GM08714 (cell line): ENCODE data around the gene DNAJC18.
A peak's percentile ranks its signal among the peaks of the same experiment; 100 is the strongest.
"Not testable (repeated sequence)": the region's sequence is repeated elsewhere in the genome, so short reads cannot be mapped to it uniquely, and the experiment has no call there.

Experiments
- H3K4me3 ChIP-seq: fragments of 200-500 bp; sonication (Bioruptor generic); 2 replicates; pipeline ENCODE4 v1.5.1; 2014; ENCODE audit warnings: mild to moderate bottlenecking, low read length, inconsistent platforms
- ZNF274 ChIP-seq: IDR thresholded peaks from 2 replicates; pipeline ENCODE4 v1.6.1; 2012; ENCODE audit warnings: mild to moderate bottlenecking, low read depth, low read length

Gene DNAJC18

DNA sequence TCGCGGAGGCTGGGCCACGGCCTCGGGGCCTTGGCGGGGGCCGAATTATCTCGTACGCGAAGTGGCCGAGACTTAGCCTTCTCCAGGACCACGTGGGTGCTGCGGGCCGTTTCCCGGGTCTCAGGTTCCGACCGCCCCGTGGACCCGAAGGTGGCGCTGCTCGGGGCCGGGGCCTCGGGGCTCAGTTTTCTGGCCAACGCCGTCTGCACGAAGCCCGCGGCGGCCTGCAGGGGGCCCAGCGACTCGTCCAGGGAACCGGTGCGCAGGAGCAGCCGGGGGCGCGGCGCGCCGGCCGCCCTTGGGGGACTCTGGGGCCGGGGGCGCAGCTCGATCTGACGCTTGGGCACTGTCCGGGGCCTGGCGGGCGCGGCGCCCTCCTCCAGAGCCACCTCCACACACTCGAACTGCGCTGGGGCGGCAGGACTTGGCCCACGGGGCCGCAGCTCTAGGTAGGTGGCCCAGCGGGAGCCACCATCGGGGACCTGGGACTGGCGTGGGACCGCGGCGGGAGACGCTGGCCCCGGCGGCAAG, 45.1 kb downstream of the DNAJC18 start:
- peak overlapping the region; percentile 55; the same call in 1 of the 2 replicates for H3K4me3 ChIP-seq
- TF ChIP-seq ZNF274 = no peak

DNA sequence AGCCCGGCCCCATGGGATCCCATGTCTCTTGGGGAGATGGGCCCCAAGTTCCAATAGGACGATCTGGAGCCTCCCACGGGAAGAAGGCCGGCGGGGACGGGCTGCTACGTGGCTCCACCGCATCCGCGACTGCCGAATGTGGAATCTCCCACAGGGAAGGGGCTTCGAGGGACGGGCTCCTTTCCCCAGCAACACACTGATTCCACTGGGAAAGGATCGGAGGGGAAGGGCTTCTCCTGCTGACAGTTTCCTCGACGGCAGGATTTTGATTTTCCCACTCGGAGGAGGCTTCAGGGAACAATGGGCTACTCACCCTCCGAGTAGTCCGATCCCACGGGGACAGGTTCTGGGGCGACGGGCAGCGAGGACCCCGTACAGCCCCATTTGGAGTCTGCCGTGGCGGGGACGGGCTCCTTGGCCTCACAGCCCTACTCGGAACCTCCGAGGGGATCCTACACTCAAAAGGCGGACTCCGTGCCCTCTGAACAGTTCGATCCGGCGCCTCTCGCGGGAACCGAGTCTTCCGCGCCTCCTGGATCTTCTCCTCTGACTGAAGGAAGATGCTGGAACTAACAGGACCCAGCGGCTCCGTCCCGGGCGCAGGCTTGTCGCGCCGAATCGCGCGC, 45.7 kb downstream of the DNAJC18 start:
- no peak for TF ChIP-seq ZNF274
- H3K4me3 ChIP-seq = peak overlapping the region; percentile 55; the same call in 1 of the 2 replicates

DNA sequence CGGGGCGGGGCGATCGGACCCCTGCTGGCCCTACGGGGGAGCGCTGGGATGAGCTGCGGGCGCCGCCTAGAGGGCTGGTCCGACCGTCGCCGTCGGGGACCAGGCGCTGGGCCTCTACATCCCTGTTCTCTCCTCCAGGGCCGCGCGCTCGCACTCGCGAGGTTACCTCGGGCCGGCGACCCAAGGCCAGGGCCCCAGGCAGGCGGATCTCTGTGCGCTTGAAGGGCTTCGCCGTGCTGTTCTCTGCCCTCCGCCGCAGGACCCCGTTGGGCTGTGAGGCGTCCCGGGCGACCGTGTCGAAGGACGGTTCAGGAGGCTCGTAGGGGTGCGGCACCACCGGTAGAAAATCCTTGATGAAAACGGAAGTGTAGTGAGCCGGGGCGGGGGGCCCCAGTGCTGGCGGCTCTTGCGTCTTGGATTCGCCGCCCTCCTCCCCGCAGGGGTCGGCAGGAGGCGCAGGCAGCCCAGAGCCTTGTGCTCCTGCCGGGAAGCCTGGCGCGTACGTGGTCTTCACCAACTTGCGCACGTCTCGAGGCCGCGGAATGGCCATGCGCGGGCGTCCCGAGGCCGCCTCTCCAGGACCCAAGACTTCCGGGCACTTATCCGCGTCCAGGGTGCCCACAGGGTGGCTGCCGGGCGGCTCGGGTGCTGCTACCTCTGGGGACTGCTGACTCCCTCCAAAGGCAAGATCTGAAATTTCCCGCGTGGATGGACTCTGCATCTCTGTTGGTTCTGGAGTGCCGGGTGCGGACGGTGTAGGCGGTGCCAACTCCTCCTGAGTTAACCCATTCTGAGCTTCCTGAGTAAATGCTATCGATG, 46.4 kb downstream of the DNAJC18 start:
- peak overlapping the region; percentile 55; the same call in 1 of the 2 replicates for H3K4me3 ChIP-seq
- no peak for TF ChIP-seq ZNF274

DNA sequence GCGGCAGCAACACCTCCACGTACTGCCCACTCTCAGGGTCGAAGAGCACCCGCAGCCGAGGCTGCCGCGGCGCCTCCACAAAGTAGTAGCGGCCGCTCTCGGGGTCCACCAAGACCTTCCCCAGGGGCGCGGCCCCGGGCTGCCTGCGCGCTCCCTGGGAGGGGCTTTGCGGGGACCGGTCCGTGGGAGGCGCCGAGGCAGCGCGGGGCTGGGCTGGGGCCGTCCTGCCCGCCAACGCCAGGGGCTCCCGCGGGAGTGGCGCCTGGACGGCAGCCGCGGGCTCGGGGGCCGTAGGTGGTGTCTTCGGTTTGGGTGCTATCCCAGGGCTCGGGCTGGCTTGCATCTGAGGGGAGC, 47.0 kb downstream of the DNAJC18 start:
- TF ChIP-seq ZNF274 = no peak

DNA sequence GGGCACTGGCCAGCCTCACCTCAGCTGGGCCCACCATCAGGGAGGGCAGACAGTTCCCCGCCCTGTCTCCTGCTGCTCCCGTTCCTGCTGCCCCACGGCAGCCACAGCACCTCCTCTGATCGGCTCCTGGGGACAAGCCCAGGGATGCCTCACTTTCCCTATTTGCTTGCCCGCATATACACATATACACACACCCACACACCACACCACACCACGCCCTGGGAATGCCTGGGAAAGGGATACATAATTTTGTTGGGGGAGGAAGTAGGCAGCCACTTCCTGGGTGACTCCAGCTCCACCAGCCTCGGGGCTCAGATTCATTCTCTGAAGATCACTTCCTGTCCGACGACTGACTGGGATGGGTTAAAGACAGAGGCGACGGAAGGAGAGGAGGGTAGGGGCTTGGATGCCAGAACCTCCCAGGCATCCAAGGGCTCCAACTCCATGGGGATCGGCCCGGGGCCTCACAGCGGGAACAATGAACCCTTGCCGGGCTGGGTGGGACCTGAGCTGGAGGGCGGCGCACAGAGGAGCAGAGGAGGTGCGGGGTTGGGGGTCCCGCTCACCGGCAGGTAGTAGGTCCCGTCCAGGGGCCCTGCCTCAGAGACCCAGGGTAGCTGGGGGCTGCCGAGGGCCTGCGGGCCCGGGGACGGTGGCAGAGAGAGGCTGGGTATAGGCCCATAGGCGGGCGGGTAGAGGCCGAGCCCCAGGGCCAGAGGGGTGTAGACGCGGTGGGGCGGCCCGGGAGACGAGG, 47.6 kb downstream of the DNAJC18 start:
- TF ChIP-seq ZNF274 = no peak
- peak overlapping the region; percentile 55; the same call in 1 of the 2 replicates for H3K4me3 ChIP-seq

More for the DNA sequence above, 47.0 kb downstream of the DNAJC18 start:
- peak overlapping the region; percentile 55; the same call in 1 of the 2 replicates for H3K4me3 ChIP-seq

DNA sequence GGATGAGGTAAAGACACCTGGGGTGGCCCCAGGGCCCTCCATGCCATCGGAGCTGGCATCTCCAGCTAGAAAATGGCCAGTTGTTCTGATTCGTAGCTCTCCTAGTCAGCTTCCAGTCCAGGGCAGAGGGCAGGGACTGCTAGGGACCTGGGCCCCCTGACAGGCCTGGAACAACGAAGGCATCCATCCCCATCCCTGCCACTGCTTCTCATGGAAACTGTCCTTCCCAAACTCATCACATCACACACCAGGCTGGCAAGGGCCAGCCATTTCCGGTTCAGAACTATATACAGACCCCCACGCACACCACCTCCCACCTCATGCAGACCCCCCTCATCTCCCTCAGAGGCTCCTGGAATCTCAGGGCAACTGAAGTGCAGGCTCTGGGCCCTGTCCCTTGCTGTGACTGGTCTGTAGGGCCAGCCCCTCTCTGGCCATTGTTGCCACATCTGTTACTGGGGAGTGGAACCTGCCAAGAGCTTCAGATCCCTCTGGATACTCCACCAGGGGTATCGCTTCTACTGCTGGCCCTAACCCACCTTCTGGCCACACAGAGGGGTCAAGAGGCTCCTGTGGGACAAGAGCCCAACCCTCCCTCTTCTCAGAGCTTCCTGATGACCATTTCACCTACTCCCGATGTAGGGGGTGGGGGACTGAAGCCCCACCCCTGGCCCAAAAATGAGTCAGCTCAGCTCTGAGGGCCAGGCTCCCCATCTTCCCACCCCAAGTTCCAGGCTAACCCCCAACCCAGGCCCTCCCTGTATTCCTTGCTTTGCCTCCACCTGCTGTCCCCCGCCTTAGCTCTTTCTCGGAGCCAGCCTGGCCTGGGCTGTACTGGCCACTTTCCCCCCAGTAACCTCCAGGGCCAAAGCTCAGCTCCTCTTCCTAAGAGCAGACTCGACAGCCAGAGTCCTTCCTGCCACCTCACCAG, 48.4 kb downstream of the DNAJC18 start:
- H3K4me3 ChIP-seq = peak overlapping the region; percentile 55; the same call in 1 of the 2 replicates
- TF ChIP-seq ZNF274 = no peak

DNA sequence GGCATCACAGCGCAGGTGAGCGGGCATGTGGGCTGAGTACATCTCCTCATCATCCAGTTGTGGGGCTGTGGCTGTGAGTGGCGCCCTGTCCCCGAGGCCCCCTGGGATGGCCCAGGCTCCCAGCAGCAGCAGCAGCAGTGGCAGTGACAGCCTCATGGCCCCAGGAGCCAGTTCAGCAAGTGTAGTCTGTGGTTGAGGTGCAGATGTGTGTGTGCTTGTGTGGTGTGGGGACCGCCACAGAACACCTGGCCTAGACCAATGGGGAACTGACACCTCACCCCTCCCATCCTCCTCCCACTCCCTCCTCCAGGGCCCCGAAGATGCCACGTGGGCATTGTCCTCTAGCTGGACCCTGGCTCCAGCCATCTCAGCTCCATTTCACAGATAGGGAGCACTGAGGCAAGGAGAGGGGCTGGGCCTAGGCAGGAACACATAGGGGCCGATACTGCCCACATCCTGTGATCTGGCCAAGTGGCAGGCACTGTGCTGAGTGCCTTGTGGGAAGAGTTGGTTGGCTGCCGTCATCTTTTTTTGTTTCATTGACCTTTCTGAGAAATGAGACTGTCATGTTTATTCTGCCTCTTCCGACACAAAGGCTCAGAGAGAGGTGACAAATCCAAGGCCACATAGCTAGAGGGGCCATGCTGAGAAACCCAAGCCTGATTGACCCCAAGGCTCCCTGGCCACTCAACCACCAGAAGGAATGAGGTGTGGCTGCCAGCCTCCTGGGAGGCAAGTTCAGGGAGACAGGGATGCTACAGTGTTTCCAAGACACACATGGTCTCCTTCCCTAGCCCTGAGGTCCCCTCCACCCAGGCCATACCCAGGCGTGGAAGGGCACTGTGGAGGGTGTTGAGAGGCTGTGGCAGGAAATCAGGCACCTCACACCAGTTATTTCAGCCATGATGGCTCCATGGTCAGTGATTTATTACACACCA, 49.4 kb downstream of the DNAJC18 start, which contains the start of gene MZB1:
Gene MZB1, minus strand, starts transcription at position 213 of the 938 bp plus-strand sequence. Its CDS starts 57 bp downstream, at position 156.
- no peak for TF ChIP-seq ZNF274
- peak within 1 kb of the TSS; percentile 87 for H3K4me3 ChIP-seq

DNA sequence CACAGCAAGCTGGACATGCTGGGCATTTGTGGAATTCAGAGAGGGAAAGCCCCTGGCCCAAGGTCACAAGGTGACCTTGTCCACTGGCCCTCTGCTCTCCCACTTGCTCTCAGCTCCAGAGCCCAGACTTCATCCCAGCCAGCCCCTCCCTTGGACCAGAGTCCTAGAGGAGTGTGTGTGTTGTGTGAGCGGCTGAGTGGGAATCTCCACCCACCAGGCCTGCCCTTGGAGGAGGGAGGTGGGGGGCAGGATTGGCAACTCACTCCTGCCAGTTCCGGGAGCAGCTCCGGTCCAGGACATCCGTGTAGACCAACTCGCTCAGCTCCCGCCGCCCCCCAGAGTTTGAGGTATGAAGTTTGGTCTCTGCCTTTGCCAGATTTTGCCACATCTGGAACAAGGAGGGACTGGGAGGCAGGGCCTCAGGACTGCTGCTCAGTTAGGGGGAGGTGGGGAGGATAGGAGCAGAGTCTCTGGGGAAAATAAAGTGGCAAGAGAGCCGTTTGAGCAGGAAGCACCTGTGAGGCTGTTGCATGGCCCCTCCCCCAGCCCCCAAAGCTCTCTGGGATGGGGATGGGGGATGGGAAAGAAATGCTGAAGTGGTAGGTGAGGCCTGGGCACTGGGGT, 51.0 kb downstream of the DNAJC18 start:
- no peak for TF ChIP-seq ZNF274
- peak overlapping the region; percentile 87; the same call in 1 of the 2 replicates for H3K4me3 ChIP-seq

DNA sequence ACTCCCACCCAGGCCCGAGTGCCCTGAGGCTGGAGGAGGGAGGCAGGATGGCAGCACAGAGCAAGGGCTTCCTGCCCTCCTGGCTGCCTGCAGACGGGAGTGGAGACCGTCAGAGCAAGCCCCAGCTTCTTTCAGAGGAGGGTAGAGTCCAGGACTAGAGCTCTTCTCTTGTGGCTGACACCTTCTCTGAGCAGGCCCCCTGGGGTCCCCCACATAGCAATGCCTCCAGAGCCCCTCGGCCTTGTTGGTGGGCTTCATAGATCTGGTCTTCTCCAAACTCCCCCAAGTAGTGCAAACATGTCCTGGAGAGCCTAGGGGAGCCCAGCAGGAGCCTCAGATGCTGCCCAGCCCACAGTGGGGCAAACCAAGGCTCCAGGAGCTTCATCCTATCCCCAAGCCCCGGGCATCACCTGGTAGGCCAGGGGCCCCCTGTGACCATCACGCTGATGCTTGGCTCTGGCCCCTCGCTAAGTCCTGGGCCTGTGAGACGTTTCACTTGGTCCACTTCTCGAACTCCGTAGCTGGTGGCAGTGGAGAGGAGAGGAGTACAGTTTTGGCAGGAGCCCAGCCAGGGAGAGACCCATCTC, 51.6 kb downstream of the DNAJC18 start:
- H3K4me3 ChIP-seq = peak overlapping the region; percentile 87; the same call in 1 of the 2 replicates
- no peak for TF ChIP-seq ZNF274

DNA sequence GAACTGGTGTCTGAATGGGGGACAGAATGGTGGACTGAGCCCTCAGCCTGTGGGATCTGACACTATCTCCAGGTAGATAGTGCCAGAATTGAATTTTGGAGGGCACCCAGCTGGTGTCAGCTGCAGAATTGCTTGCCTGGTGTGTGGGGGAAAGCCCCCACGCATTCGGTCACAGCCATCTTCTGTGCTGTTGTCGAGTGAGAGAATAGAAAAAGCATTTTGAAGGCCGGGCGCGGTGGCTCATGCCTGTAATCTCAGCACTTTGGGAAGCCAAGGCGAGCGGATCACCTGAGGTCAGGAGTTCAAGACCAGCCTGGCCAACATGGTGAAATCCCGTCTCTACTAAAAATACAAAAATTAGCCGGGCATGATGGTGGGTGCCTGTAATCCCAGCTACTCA, 52.4 kb downstream of the DNAJC18 start:
- not testable (repeated sequence) for H3K4me3 ChIP-seq

DNA sequence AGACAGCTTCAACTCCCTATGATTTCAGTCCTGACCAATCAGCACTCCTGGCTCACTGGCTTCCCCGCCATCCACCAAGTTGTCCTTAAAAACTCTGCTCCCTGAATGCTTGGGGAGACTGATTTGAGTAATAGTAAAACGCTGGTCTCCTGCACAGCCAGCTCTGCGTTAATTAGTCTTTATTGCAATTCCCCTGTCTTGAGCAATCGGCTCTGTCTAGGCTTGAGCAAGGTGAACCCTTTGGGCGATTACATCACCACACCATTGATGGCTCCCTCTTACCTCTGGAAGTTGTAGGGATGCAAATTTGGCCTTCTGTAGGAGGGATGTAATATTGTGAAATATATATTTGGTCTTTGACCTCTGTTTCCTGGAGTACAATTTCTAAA, 53.3 kb downstream of the DNAJC18 start:
- TF ChIP-seq ZNF274 = no peak
- H3K4me3 ChIP-seq = no peak overlapping the region
